ENCODE results near the gene GYPC.
"Not testable (repeated sequence)": the region's sequence is repeated elsewhere in the genome, so short reads cannot be mapped to it uniquely, and the experiment has no call there.

Gene GYPC

DNA sequence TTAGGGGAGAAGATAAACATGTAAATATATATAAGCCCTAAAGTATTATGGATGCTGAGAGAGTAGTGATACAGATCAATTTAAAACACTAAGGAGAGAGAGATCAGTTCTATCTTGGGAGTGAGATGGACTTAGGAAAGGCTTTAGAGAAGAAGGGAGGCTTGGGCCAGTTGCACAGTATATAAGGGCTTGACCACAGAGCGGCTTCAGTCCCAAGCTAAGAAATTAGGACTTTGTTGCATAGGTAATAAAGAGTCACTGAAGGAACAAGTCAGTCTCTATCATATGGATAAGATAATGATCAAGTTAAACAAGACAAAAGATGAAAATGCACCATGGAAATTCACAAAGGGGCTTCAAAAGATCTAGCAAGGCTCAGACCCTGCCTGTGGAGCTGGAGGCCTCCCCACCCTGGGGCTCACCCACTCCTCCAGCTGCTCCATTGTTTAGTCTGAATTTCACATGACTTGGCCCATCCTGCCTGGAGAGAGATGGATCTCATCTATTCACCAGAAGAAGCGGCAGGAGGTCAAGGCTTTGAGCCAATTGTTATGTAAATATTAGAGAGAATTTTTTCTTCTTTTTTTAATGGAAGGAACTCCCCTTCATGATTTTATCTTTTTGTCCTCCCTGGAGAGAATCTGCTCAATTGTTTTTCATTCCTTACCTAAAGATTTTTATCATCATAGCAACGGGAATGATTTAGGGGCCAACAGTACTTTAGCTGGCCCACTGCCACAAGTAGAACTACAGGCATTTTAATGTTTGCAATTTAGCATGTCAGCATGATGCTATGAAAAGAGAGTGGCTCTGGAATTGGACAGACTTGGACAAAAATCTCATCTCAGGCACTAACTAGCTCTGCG lies 44.0 kb downstream of the GYPC start:
- DNase-seq (ENCODE audit: low spot score), result no peak

DNA sequence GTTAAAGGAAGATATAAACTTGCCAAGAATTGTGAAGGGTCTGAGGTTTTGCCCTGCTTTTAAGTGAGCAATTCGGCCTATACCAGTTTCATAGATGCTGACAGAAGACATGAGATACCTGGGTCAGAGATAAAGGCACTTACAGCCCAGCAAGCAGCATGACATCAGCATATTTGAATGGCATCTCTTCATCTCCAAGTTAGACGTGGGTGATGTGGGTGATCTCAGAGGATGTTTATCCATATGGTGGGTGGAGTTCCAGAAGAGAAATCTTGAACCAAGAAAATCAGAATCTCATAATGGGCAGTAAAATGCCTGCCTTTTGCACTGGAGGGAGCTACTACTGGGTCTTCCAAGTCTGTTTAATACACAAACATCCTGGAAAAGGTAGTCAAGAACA lies 44.7 kb downstream of the GYPC start:
- DNase-seq (ENCODE audit: low spot score), result no peak

DNA sequence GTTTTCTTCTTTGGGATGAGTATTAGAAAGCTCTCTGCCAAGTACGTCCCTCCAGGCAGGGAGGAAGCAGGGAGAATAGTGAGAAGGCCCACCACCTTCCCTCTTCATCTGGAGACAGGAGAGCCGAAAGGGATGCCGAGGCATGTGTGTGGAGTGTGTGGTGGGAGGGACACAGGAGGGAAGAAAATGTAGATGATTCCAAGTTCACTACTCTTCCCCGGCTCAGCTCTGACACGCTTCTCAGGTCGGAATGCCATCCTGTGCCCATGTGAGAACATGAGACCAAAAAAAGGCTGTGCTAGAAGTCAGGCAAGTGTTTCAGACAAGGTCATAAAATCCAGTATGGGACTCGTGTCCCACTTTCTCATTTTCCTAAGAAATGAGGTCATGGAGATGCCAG lies 47.4 kb downstream of the GYPC start:
- DNase-seq (ENCODE audit: low spot score), result no peak

DNA sequence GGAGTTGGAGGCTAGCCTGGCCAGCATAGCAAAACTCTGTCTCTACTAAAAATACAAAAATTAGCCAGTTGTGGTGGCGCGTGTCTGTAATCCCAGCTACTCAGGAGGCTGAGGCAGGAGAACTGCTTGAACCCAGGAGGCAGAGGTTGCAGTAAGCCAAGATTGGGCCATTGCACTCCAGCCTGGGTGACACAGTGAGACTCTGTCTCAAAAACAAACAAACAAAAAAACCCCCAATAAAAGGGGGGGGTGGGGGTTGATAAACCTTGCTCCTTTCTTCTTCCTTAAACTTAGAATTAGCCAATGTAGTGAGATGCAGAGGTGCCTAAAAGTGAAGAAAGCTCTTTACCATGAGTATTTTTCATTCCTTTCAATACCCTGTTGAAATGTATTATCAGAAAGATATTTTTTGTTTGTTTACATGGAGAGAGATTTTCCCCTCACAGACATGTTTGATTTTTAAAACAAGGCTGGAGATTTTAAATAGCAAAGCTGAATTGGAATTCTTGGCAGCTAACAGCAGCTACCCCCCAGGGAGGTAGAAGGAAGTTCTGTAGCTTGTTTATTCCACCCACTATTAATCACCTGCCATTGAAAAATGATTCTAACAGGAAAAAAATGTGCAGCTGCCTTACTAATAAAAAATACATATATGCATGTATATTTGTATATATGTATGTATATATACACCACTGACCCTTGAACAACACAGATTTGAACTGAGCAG lies 48.6 kb downstream of the GYPC start:
- DNase-seq (ENCODE audit: low spot score), result no peak

DNA sequence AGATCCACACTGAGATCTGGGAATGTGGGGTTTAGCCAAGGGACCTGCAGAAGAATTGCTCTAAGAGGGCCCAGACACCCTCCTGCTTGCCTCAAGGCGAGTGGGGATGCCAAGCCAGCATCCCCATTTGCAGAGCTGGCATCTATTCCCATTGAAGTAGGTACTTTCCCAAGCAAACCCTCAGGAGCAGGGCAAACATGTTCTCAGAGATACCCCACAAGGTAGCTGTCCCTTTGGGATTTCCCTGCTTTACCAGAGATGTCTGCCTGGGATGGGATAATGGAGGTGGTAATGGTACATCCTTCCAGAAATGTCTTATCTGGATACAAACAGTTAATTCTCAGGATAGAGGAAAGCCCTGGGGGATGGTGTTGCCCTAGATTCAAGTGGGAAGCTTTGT lies 51.2 kb downstream of the GYPC start:
- no peak for DNase-seq (ENCODE audit: low spot score)

DNA sequence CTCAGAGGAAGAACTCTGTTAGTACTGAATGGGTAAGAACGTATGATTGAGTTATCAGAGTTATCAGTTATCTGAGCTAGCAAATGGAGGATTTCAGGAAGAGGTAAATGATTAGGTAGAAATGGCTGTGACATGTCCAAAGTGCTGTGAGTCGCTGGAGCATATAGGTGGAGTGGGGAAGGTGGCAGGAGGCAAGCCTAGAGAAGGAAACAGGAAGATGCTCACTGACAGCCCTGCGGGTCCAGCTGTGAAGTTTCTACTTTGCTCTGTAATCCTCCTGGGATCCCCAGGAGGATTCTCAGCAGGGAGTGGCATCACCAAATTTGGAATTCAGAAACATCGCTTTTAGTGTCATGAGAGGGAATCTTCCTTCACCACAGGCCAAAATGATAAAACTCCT lies 52.0 kb downstream of the GYPC start:
- no peak for DNase-seq (ENCODE audit: low spot score)

DNA sequence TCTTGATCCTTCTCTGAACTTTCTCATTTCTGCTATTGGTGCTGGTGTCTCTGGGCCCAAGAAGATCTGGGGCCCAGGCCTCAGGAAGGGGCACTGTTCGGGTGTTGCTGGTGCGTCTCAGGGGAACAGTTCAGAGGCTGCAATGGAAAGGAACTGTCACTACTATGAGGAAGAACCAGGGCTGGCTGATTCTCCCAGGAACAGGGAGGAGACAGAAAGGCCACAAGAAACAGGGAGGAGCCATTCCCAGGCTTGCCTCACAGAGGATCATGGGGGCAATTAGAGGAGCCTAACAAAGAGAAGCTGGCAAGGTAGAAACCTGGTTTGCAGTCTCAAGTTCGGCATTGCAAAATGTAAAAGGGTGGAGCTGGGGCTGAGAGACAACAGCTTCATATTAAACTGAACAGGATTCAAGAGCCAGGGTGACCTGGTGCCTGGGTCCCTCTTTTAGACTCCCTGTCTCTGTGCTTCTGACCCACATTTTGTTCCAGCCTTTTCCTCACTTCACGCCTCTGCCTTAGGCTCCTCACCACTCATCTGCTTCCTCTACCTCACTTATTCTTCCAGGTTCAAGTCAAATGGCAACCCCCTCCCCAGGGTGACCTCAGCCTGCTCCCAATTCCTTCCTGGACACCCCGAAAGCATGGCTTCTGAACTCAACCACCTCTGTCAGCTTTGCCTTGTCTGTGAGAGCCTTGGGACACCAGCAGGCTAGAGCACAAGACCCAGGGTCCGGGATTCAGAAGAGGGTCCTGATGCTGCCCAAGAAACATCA lies 58.4 kb downstream of the GYPC start:
- DNase-seq (ENCODE audit: low spot score), result no peak

DNA sequence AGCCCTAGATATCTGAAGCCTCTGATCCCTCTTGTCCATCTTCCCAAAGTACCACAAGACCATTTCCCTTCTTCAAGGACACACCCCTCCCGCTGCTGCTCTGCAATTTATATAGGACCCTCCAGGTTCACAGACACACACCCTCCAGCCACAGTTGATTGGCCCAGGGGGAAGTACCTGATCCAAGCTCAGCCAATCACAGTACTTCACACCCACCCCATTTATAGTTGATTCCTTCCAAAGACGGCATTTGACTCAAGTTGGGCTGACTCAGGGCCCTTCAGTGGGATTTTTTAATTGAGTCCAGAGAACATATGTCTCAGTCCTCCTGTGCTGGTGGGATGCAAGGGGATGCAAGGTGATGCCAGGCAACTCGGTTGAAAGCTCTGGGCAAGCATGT lies 59.2 kb downstream of the GYPC start:
- no peak for DNase-seq (ENCODE audit: low spot score)

DNA sequence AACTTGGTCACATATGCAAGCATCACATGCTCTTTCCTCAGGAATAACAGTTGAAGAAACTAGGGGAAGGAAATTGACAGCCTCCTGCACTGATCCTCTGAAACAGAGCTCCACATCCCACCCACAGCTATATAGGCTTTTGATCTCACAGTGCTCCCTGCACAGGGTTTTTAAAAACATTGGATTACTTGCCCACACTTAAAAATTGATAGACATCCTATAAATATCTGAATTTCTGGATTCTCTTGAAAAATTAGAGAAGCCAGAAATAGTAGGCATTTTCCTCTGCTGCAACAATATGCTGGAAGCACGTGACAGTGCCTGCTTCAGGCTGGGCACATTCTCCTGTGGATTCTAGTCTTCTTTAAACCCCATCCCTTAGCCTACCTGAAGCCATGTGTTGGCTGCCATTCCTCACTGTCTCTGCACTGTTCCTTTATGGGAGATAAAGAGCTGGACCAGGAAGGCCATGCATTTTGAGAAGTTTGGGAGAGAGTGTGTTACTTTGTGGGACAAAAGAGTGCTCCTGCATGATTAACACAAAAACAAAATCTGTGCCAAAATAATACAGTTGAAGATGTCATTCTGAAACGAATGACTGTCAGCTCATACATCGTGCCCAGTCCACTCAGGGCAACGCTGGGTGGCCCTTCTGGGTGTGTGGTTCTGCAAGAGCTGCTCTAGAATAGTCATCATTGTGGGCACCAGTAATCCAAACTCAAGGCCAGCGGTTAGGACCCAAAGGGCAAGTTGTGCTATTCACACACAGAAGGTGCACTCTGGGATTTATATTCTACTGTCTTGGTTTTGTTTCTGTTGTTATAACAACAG lies 59.8 kb downstream of the GYPC start:
- no peak for DNase-seq (ENCODE audit: low spot score)

DNA sequence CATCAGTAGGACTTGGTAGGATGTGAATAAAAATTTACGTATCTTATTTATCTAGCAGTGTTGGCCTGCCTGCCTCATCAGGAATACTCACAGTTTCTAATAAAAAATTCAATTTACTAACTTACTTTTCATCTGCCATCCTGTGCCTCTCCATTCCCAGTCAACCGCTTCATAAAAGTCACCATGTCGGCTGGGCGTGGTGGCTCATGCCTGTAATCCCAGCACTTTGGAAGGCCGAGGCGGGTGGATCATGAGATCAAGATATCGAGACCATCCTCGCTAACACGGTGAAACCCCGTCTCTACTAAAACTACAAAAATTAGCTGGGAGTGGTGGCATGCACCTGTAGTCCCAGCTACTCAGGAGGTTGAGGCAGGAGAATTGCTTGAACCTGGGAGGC lies 61.3 kb downstream of the GYPC start:
- DNase-seq (ENCODE audit: low spot score), result not testable (repeated sequence)

DNA sequence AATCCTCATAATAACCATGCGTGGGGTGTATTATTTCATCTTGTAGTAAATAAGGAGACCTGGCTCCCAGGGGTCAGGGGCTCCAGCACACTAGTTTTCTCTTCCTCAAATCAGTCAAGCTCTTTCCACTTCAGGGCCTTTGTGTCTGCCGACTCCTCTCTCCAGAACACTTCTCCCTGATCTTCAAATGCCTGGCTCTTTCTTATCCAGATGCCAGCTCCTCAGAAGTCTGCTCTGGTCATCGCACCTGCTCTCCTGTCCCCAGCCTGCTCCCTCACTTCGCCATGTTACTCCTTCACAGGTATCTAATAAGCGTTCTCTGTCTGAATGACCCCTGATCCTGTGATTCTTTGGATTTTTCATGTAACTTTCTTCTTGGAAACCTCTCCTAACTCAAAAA lies 62.0 kb downstream of the GYPC start:
- no peak for DNase-seq (ENCODE audit: low spot score)

DNA sequence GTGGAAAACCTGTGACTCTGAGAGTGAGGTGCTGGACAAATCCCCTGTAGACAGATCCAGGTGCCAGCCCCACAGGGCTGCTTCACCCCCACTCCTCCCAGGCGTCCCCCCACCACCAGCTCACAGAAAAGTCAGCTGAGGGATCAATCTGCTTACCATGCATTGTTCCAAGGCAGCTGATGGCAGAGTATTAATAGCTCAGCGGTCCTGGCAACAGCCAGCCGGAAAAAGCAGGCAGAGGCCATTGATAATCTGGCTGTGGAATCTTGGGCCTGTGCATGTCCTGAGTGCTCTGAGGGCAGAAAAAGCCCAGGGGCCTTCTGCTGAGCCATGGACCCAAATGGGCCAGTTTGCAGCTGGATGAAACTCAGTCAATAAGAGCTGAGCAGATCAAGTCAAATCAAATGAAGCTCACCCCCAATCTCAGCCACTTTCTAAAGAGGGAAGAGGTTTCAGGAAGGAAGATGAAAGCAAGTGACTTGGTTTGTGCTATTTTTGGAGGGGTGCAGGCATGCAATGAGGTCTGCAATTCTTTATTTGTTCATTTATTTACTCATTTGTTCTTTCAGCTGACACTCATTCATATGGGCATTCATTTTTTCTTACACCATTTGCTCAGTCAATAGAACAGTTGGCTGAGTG lies 63.4 kb downstream of the GYPC start:
- no peak for DNase-seq (ENCODE audit: low spot score)

DNA sequence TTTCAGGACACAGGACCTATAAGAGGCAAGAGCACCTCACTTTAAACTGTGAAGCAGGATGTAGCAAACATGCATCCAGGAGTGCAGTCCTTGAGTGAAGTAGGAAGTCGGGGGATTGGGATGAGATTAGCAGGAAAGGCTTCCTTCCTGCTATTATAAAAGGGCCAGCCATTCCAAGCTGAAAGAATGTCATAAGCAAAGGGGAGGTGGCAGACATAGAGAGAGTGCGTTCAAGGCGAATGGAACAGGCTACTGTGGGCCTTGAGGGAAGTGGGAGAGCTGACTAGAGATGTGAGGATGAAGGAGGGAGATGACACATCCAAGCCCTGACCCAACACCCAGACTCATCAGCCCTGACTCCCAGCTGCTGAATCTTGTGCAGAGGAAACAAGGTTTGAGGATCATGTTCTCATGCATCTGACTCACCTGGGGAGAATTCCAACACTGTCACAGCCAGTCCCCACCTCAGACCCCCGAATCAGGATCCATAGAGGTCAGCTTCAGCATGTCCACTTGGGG lies 63.9 kb downstream of the GYPC start:
- DNase-seq (ENCODE audit: low spot score), result no peak

DNA sequence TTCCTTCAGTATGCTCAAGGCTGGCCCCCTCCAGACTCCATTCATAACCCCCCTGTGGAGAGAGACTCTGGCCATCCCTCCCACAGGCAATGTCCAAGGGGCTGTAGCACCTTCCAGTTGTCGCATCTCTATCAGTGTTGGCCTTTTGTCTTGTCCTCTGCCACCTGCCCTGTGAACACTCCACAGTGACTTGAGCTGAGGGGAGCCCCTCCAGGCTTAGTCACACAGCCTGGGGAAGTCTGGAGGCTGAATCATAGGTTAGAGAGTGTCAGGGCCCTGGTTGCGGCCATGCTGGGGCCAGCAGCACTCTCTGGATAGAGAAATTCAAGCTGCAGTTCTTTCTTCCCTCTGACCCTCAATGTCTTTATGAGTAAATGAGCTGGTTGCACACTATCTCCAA lies 64.7 kb downstream of the GYPC start:
- DNase-seq (ENCODE audit: low spot score), result no peak

DNA sequence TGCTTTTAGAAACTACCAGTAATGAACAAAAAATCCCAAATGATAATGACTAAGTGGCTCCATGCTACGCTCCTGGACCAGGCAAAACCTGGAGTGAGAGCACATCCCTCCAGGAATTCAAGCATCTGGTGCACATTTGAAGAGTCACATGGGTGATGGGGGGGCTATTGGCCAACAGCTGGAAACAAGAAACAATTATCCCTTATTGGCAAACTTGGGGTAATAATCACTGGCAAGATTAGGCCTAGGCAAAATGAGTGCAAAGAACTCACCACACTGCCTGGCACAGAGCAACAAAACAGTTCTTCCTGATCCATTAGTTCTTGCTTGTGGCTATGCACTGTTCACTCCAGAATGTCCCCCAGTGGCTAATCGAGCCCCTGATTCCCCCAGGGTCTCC lies 66.1 kb downstream of the GYPC start:
- no peak for DNase-seq (ENCODE audit: low spot score)

DNA sequence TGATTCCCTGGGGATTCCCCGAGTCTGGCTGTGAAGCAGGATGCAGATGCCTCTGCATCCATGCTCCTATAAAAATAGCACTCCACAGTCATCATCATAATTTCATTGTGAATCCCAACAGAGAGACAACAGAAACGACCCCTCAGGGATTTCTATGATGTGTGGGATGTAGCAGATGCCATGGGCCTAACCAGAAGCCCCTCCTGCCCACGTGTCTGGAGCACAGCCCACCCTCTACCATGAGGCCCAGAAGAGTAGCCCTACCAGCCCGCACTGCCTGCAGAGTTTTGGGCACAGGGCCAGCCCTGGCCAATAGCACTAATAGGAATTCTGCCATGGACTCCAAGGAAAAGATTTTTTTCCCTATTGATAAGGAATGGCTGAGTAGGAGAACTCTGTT lies 66.6 kb downstream of the GYPC start:
- no peak for DNase-seq (ENCODE audit: low spot score)

DNA sequence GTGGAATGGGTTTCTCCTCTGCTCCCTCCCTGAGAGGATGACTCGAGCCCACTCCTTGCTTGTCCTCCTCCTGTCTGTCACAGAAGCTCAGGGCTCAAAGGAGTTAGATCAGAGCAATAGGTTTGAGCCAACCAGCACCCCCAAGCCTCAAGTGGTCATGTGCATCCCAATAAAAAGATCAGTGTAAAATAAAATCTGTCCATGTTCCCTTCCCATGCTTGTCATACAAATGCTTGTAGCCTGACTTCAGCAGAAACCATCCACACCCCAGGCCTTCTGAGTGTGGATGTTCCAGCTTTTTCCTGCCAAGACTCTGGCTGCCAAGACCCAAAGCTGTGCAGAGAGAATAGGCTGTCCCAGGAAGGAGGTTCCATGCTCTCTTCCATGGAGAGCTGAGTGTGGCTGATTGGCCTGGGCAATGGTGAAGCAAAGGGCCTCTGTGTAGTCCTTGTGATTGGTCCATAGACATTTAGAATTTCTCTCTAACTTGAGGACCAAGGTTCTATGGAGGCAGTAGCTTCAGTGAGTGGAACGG lies 67.4 kb downstream of the GYPC start:
- no peak for DNase-seq (ENCODE audit: low spot score)

DNA sequence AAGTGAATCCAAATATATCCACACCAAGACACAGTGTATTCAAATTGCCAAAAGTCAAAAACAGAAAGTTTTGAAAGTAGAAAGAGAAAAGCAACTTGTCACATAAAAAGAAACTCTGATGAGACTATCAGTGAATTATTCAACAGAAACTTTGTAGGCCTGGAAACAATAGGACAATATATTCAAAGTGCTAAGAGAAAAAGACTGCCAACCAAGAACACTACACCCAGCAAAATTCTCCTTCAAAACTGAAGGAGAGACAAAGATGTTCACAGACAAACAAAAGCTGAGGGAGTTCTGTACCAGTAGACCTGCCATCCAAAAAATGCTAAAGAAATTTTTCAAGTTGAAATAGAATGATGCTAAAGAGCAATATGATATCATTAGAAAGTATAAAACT lies 69.6 kb downstream of the GYPC start:
- no peak for DNase-seq (ENCODE audit: low spot score)

DNA sequence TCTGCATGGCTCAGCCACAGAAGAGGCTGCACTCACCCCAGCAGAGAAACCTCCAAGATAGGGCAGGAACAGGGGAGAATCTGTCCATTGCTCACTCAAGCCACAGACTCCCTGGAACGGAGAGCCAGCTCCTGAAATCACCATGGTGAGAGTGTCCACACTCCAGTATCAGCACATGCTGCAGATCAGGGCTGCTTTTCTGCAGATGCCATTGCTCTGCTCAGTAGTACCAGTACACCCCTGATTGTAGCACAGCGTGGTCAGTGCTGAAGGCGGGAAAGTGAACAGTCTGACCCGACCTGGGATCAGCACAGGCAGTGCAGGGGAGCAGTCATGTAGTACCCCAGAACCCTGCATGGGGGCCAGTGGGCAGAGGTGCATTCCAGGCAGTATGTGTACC lies 73.9 kb downstream of the GYPC start:
- no peak for DNase-seq (ENCODE audit: low spot score)

DNA sequence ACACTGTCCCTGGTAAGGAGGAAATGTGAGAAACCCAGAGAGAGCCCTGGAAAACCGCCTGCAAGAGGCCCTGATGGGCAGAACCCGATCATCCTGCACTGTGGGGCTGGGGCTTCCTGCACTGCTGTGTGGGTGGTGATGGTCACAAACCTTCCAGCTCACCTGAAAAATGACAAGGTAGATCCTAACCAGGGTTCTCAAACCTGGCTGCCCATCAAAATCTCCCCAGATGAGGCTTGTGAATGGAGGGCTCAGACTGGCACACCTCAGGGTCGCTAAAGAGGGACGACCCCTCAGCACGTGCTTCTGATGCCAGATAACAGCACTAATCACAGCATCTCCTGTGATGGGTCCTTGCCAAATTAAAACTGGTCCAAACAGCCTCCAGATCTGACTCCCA lies 74.7 kb downstream of the GYPC start:
- no peak for DNase-seq (ENCODE audit: low spot score)

DNA sequence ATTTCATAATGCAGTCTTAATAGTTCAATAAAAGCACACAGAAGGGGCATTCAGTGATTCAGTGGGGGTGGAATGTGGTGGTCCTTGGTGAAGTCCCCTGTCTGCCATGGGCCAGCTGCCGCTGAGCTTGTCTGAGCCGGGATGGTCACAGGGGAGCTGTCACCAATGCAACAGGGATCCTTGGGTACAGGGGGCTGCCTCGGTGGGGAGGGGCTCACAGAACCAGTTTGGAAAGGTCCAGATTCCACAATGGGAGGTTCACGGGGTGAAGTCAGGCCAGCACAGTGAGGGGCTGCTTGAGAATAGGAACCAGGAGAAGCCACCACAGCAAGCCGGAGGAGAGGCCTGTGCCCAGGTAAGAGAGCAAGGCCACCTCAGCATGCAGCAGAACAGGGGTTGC lies 75.4 kb downstream of the GYPC start:
- no peak for DNase-seq (ENCODE audit: low spot score)
